H4 (cell line): Measurements from ENCODE around the gene DOCK2. TPM values are rescaled to one million over a fixed set of nuclear protein-coding genes. Genes with fewer than 3 reads are reported as not detected.
A peak's percentile ranks its signal among the peaks of the same experiment; 100 is the strongest.
"Not testable (repeated sequence)": the region's sequence is repeated elsewhere in the genome, so short reads cannot be mapped to it uniquely, and the experiment has no call there.

Source experiments
- DNase-seq: peaks from one replicate; pipeline ENCODE4 v3.0.0-alpha.2; 2015; ENCODE audit warnings: low spot score
- total RNA-seq: library from RNA; depleted of rRNA; stranded (reverse); fragments of >200 nt; shearing (Covaris generic); gene quantifications from 2 replicates; pipeline ENCODE4 v1.2.3, GENCODE V29; 2014

Gene DOCK2
- total RNA-seq, 1 experiment from 2014 or later: 1.4 TPM

DNA sequence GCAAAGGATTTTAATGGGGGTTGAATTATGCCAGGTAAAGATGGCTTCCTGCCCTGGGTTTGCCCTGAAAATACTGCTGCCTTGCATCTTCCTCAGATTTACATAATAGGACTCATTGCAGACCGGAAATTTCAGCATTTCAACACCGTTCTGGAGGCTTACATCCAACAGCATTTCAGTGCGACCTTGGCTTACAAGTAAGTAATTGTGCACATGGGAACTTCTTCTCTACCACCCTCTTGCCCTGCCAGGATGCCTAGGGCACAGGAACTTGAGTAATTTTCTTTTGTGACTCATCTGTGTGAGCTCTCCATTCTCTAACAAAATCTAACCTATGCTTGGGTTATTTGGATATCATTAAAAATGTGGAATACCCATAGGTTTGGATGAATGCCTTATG is 80.2 kb downstream of the DOCK2 start:
- DNase-seq: peak; percentile 61

DNA sequence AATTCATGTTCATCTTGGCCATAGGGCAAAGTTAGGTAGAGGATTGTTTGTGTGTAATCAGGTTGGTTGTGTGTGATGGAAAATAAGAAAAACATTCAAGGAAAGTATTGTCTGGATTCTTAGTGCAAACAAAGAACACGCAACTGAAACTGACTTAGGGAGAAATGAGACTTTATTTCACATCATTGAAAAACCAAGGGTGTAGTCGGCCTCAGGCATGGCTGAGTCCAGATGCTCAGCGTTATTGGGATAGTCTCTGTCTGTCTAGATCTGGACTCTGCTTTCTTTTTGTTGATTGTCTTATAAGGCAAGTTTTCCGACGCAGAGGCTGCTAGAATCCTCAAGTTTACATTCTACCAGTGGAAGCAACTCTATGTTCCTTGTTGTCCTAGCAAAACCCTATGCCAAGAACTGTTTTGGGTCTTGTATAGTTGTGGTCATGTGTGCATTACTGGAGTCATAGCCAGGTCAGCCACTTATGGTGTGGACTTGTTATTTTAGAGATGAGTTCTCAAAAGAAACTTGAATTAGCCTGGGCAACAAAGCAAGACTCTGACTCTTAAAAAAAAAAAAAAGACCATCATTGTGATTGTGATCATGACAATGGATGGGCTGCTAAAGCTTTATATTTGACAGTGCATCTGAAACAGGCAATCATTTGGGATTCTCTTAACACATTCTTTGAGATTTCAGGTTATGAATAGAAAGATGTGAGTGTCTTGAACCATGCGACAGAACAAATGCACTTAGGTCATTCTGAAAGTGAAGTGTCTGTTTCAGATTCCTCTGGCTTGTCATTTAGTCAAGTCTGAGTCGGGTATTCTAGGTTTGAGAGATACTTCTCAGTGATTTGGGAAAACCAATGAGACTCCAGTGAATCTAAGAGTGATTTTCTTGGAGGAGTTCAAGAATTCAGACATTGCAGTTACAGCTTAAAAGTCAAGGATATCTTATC is 82.6 kb downstream of the DOCK2 start:
- DNase-seq: no peak

DNA sequence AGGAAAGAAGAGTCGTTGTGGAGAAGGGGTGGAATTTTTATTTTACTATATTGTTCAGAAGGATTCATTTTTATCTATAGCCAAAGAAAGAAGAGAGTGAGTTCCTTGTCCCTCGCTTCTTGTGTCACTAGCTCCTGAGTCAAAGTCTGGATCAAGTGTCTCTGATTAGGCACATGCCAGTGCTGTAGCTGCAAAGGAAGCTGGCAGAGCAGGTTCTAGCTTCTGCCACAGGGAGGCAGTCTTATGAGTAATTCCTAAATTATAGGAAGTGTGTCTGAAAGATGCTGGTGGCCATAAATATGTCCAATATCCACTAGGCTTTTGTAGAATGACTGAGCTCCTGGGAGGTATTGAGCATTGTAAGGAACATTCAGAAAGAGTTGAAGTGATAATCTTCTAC is 84.7 kb downstream of the DOCK2 start:
- DNase-seq: no peak

DNA sequence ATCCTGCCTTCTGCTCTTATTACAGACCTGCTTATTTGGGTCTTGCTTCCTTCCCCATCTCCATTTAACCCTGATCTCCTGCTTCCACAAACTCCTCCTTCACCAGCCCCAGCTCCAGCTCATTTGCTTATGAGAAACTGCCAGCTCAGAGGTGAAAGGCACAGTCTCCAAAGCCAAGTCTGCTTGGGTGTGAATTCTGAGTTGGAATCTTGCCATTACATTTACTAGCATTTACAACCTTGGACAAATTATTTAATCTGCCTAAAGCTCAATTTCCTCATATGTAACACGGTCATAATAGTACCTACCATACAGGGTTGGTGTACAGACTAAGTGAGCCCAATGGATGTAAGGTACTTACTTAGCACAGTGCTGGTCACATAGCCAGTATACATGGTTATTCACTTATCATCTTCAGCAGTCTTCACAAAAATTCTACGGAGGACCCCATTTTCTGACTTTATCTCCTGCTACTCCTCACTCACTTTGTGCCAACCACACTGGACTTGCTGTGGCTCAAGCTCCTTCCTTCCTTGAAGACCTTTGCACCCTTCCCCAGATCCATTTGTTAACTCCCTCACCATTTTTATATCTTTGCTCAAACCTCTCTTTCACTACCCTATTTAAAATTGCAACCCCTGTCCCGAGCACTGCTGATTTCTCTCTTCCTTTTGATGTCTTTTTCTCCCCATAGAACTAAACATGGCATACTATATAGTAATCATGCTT is 86.2 kb downstream of the DOCK2 start:
- DNase-seq: no peak

DNA sequence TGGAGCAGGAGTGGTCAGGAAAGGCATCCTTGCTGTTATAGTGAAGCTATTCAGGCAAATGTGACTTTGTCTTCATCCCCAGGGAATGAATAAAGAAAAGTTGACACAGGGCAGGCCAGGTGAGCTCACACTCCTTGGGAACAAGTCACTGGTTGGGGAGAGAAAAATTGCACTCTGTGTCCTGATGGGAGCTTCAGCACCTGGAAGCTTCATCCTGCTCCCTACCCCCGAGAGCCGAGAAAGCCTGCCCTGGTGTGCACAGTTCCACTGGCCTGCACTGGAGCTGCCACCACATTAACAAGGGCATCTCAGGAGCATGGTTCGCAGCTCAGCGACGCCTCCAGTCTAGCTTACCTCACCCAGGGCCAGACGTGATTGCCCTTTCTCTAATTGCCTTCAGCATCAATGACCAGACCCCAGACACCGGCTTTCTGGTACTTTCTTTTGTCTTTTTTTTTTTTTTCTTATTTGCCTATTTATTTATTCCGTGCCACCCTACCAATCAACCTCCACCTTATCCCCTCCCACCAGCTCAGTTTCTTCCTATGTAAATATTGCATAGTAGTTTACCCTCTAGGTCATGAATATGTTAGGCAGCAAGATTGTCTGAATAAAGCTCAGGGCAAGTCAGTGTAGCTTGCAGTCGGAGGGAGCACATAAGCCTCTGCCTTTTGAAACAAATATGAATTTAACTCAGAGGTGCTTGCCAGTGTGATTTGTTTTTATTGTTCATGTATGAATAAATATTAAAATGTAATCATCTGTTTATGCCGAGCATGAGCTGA is 87.4 kb downstream of the DOCK2 start:
- no peak for DNase-seq

DNA sequence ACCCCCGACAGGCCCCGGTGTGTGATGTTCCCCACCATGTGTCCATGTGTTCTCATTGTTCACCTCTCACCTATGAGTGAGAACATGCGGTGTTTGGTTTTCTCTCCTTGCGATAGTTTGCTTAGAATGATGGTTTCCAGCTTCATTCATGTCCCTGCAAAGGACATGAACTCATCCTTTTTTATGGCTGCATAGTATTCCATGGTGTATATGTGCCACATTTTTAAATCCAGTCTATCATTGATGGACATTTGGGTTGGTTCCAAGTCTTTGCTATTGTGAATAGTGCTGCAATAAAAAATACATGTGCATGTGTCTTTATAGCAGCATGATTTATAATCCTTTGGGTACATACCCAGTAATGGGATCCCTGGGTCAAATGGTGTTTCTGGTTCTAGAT is 88.6 kb downstream of the DOCK2 start:
- not testable (repeated sequence) for DNase-seq

DNA sequence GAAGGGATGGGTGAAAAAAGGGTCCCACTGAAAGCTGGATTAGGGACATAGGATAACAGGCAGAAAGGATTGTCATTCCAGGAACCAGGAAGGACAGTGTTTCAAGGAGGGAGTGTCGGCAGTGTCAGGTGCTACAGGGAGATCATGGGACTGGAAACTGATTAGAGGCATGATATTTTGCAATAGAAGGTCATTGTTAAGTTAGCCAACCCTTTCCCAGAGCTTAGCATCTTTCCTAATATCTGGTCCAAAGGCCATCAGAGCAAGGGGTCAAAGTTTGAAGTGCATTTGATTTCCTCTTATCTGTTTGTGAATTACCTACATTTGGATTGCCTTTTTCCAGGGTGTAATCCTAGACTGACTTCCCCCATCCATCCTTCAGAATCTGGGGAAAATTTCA is 91.3 kb downstream of the DOCK2 start:
- no peak for DNase-seq

DNA sequence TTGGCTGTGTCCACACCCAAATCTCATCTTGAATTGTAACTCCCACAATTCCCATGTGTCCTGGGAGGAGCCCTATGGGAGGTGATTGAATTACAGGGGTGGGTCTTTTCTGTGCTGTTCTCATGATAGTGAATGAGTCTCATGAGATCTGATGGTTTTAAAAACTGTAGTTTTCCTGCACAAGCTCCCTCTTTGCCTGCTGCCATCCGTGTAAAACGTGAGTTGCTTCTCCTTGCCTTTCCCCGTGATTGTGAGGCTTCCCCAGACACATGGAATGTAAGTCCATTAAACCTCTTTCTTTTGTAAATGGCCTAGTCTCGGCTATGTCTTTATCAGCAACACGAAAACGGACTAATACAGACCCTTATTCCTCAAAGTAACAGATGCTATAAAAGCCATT is 94.1 kb downstream of the DOCK2 start:
- no peak for DNase-seq

DNA sequence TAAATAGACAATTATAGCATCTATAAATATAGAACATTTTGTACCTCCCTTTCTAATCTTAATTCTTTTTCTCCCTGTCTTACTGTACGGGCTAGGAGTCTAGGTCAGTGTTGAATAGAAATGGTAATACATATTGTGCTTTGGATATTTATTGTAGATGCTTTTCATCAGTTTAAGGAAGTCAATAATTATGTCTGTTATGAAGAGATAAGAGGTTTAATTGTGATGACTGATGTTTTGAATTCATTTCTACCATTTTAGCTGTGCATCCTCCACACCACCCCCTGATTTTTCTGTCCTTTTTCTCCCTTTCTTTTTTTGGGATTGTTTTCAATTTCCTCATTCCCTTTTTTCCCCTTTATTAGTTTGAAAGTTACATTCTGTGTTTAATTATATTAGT is 95.8 kb downstream of the DOCK2 start:
- DNase-seq: no peak

DNA sequence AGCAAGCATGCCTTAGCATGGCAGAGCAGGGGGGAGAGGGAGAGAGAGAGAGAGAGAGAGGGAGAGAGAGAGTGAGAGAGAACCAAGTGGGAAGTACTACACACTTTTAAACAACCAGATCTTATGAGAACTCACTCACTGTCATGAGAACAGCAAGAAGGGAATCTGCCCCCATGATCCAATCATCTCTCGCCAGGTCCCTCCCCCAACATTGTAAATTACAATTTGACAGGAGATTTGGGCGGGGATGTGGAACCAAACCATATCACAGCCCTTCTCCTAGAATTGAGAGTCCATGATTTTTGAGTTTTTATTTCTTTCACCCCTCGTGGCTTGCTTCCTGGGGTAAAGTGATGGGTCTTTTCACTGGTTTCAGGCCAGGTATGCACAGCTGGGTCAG is 98.8 kb downstream of the DOCK2 start:
- DNase-seq: no peak

DNA sequence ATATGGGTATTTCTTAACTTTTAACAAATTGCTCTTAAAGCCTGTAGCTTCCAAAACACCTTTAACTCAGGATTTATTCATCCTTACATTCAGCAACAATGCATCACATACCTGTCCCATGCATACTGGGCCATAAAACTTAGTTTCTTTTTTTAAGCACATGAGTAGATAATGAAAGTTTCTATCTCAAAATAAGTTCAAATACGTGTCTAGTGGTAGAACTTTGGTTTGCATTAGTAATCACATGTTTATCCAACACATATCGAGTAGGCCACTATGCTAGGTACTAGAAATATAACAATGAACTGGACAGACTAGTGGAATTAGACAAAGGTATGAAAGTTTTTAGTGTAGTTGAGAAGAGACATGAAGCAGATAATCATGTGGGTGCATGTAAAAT is 99.6 kb downstream of the DOCK2 start:
- no peak for DNase-seq

DNA sequence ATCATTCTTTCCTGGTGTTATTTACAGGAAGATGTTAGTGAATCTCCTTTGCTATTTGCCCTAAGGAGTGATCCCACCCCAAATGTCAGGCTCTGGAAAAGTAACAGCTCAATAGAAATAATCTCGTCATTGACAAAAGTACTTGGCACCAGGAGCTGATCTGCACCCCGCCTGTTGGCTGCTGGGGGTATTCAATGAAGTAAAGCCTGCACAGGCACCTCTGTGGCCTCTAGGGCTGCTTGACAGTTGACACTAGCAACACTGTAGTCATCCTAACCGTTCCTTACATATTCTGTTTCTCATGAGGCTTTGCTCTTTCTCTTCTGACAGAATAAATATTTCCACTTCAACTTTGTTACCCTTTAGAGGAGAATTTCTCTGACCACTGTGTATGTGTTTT is 103.4 kb downstream of the DOCK2 start:
- no peak for DNase-seq

DNA sequence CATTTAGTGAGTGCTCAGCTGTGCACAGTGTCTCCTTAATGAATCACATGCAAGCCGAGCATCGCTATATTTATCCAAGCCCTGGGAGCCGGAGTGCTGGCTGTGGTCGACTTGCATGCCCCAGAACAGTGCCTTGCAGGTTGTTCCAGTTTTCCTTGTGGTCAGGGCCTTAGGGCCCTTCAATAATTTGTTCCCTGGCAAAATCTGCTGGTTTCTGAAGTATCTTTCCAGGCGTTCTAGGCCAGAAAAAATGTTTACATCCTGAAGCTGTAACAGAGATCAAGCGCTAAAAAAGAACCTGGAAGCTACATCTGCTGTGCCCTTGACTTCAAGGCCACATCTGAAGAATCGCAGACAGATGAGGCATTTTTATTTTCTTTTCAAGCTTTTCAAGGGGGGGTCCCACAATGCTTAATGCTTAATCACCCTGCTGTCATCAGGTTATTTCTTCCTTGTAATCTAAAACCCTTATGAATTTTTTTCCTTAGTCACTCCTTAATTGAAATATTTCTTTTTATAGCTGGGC is 105.8 kb downstream of the DOCK2 start:
- peak; percentile 70 for DNase-seq

DNA sequence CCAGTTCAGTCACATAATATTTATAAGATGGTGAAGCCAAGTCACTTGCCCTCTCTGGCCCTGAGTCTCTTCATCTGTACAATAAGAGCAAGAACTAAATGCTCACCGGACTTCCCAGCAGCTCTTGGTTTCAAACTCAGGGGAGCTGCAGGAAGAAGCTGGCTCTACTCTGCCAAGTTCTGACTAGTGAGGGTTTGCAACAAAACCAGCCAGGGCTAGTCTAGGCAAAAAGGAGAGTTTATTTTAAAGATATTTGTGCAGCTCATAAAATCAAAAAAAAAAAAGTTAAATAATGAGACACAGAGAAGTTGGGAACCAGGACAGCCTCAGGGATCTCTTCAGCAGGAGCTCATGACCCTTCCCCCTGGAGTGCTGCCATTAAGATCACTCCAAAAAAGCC is 107.3 kb downstream of the DOCK2 start:
- DNase-seq: no peak

DNA sequence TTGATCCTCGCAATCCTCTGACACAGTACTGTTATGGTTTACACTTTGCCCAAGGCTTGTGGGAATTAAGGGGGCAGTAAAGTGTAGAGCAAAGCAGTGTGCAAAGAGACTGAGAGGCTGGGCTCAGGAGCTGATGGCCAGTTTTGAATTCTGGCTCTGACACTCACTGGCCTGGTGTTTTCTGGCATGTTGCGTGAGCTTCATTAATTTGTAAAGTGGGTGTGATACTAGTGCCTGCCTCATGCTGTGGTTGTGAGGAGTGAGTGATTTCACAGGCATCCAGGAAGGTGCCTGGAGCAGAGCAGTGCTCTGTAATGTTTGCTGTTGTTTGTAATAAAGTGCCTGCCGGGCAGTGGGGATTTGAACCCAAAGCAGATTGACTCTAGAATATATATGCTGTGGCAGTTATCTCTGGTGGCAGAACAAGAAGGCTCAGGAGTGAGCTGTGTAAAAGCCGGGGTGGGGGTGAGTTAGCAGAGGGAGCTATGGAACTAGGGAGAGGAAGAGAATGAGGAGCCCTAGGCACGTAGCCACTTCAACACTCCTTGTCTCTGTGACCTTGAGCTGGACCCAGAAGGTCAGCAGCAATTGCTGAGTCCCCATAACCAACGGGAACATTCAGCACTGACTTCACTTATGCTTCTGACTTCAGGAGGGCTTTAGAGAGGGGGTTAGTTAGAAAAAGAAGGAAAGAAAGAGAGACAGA is 108.5 kb downstream of the DOCK2 start:
- peak; percentile 43 for DNase-seq

DNA sequence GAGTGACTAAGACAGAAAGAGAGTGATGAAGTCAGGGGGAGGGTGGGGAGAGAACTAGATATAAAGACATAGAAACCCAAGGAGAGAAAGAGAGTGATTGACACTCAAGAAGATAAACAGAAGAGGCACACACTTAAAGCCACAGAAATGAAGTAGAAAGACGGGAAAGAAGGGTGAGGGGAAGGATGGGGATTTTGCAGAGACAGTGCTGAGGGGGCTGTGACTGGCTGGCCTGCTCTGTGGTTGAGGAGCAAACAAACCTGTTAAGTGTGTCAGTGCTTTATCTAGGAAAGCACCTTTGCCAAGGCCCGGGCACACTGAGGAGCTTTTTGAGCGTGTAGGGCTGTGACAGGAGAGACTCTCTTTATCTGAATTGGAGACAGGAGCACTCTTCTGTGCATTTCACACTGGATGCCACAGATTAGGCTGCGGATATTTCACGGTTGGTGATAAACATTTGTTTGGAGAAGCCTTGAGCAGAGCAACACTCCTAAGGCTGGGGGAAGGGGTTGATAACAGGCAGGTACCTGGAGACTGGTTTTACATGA is 109.1 kb downstream of the DOCK2 start:
- DNase-seq: no peak

DNA sequence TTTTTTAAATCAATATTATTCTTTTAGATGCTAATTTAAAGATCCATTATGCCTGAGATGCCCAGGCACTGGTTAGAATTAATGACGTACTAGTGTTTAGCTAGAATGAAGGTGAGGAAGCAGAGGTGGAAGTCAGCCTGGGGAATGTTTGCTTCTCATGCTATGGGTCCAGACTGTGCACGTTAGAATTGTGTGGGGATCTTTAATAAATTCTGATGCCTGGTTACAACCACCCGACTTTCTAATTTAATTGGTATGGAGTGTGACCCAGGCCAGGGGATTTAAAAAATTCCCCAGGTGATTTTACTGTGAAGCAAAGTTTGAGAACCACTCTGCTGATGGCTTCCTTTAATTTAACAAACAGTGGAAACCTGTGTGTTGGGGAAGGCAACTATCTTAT is 111.1 kb downstream of the DOCK2 start:
- no peak for DNase-seq

DNA sequence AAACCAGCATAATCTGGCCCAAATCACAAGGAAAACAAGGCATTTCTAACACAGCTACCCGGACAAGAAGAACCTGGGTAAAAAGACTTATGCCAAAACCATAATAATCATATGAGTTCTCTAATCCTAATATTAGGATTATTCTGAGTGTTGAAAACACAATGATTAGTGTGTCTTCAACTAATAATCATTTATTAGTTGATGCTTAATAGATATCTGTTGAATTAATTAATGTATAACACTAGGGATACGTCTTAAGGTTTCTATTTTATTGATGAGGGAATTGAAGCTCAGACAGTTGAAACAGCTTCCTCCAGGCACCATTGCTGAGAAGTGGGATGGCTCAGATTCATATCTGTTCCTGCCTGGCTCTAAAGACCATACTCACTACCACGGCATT is 112.2 kb downstream of the DOCK2 start:
- DNase-seq: no peak

DNA sequence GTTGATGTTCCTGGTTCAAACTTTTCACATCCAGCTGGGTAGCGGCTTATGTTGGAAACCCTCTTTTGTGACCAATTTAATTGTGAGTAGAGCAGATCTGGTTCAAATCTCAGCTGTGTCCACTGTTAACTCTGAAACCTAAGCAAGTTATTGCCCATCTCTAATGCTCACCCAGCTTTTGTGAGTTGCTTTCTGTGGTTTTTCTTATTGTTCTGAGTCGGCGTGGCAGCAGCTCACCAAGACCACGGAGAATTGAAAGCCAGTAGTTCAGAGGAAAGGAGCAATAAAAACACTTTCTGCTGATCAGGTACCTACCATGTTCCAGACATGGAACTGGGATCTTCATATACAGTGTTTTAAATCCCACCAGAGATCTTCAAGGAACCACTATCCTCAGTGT is 114.4 kb downstream of the DOCK2 start:
- no peak for DNase-seq

DNA sequence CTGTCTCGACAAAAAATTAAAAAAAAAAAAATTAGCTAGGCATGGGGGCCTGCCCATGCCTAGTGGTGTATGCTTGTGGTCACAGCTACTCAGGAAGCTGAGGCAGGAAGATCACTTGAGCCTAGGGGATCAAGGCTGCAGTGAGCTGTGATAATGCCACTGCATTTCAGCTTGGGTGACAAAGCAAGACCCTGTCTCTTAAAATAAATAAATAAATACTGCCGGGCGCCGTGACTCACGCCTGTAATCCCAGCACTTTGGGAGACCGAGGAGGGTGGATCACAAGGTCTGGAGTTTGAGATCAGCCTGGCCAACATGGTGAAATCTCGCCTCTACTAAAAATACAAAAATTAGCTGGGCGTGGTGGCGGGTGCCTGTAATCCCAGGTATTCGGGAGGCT is 115.5 kb downstream of the DOCK2 start:
- DNase-seq: peak; percentile 14

DNA sequence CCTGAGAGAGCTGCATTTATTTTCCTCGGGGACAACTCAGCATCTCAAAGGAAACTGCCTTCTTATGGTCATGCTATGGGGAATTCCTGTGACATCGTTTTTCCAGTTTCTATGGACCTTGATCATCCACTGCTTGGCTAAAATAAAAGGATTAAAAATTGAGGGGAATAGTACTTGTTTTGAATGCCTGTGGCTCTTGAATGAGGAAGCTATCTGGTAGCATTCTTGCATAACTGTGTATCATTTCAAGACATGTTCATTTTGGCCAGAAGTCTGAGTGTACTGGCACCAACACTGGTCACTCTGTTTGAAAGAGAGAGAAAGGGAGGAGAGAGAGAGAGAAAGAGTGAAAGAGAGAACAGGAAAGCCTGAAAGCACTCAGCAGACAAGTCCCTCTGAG is 116.7 kb downstream of the DOCK2 start:
- no peak for DNase-seq
